Thymus (tissue), 11 donors: ENCODE results near the gene MCF2L. TPM values are rescaled to one million over a fixed set of nuclear protein-coding genes. Genes with fewer than 3 reads are reported as not detected.
"Not testable (repeated sequence)": the region's sequence is repeated elsewhere in the genome, so short reads cannot be mapped to it uniquely, and the experiment has no call there.

Source experiments
- DNase-seq, 9 donors: peaks; one replicate each; pipeline ENCODE4 v3.0.0-alpha.2; 2013; ENCODE audit warnings: low spot score in 9 of 9, low read depth in 6 of 9, missing footprints in 1 of 9
- H3K27ac ChIP-seq, 2 donors: one replicate each; pipeline ENCODE4 v1.5.1; 2013; ENCODE audit warnings: control low read depth in 1 of 2, low read depth in 1 of 2, low read length in 1 of 2, mild to moderate bottlenecking in 1 of 2, moderate library complexity in 1 of 2
- H3K27me3 ChIP-seq, 2 donors: one replicate each; pipeline ENCODE4 v1.5.1; 2013; ENCODE audit warnings: low read length in 1 of 2; ENCODE audit not compliant: control insufficient read depth in 2 of 2, insufficient read depth in 1 of 2
- H3K36me3 ChIP-seq, 2 donors: one replicate each; pipeline ENCODE4 v1.5.1; 2013; ENCODE audit warnings: low read length in 1 of 2, mild to moderate bottlenecking in 1 of 2, moderate library complexity in 1 of 2; ENCODE audit not compliant: control insufficient read depth in 2 of 2, insufficient read depth in 2 of 2
- H3K4me1 ChIP-seq, 2 donors: one replicate each; pipeline ENCODE4 v1.5.1; 2013; ENCODE audit warnings: low read length in 2 of 2; ENCODE audit not compliant: control insufficient read depth in 2 of 2, insufficient read depth in 2 of 2
- H3K4me3 ChIP-seq, 2 donors: one replicate each; pipeline ENCODE4 v1.5.1; 2013; ENCODE audit warnings: low read length in 2 of 2, control low read depth in 1 of 2, mild to moderate bottlenecking in 1 of 2
- H3K9me3 ChIP-seq, 2 donors: one replicate each; pipeline ENCODE4 v1.5.1; 2013; ENCODE audit warnings: low read length in 1 of 2, mild to moderate bottlenecking in 1 of 2; ENCODE audit not compliant: control insufficient read depth in 2 of 2, insufficient read depth in 1 of 2
- WGBS: extraction: QIAGEN DNeasy Blood & Tissue Kit; methylation state at CpG from one replicate; pipeline ENCODE4 v1.1.7; 2013; 5-methylcytosine and 5-hydroxymethylcytosine counted together
- polyA plus RNA-seq: library from polyadenylated mRNA; stranded (reverse); fragments of 200-250 nt; gene quantifications from one replicate; pipeline ENCODE4 v1.2.3, GENCODE V29; 2013
- total RNA-seq: library from RNA; stranded (reverse); fragments of 120-200 nt; gene quantifications from one replicate; pipeline ENCODE4 v1.2.4, GENCODE V29; 2013
- donor health status: healthy.

Gene MCF2L
- total and polyA plus RNA-seq, 2 donors: 13.0 to 28.6 TPM

- 3% methylated on average over 99 of the region's 99 CpGs for WGBS
- H3K4me3 ChIP-seq: peak overlapping the region in 1 of 2 donors; percentile 32
Observed at GRCh38 chr13:113110048-113110851, 141.2 kb downstream of the MCF2L start.

GRCh38 chr13:113110852-113111315, 141.9 kb downstream of the MCF2L start:
- DNase-seq: no peak
- no peaks in the 10 kb centered on the region for H3K36me3 ChIP-seq
- no peak overlapping the region for H3K27ac ChIP-seq
- peak overlapping the region in 1 of 2 donors; percentile 32 for H3K4me3 ChIP-seq
- no peaks in the 10 kb centered on the region for H3K4me1 ChIP-seq
- H3K9me3 ChIP-seq: peaks cover 0 to 8% of the 10 kb centered on the region in 2 donors
- peaks cover 21 to 45% of the 10 kb centered on the region in 2 donors for H3K27me3 ChIP-seq
- 24% methylated on average over 49 of the region's 49 CpGs for WGBS

More at GRCh38 chr13:113110048-113110851, 141.2 kb downstream of the MCF2L start:
- DNase-seq: peak in 1 of 9 donors; percentile 5
- no peaks in the 10 kb centered on the region for H3K4me1 ChIP-seq
- H3K27me3 ChIP-seq: peaks cover 21 to 45% of the 10 kb centered on the region in 2 donors
- no peaks in the 10 kb centered on the region for H3K36me3 ChIP-seq
- peaks cover 0 to 8% of the 10 kb centered on the region in 2 donors for H3K9me3 ChIP-seq
- H3K27ac ChIP-seq: no peak overlapping the region

GRCh38 chr13:113111821-113112220, 142.8 kb downstream of the MCF2L start:
- 95% methylated on average over 5 of the region's 5 CpGs for WGBS
- not testable (repeated sequence) for H3K36me3 ChIP-seq, H3K4me3 ChIP-seq, H3K27ac ChIP-seq, DNase-seq, H3K9me3 ChIP-seq, H3K4me1 ChIP-seq
- H3K27me3 ChIP-seq: peaks cover 21 to 45% of the 10 kb centered on the region in 2 donors

- not testable (repeated sequence) for H3K36me3 ChIP-seq, DNase-seq, H3K4me3 ChIP-seq, H3K4me1 ChIP-seq, H3K9me3 ChIP-seq, H3K27ac ChIP-seq
- 85% methylated on average over 1 of the region's 1 CpG for WGBS
- peaks cover 21 to 45% of the 10 kb centered on the region in 2 donors for H3K27me3 ChIP-seq
Observed at GRCh38 chr13:113112475-113112874, 143.5 kb downstream of the MCF2L start.

GRCh38 chr13:113112893-113113845, 144.2 kb downstream of the MCF2L start:
- Histone ChIP-seq H3K27ac (no peak overlapping the region), H3K27me3 (peaks cover 21 to 45% of the 10 kb centered on the region in 2 donors), H3K4me1 (no peaks in the 10 kb centered on the region), H3K36me3 (no peaks in the 10 kb centered on the region), H3K9me3 (peaks cover 0 to 8% of the 10 kb centered on the region in 2 donors), H3K4me3 (no peak overlapping the region)
- DNase-seq: no peak
- WGBS: 21% methylated on average over 9 of the region's 9 CpGs

- H3K4me1 ChIP-seq: no peaks in the 10 kb centered on the region
- peaks cover 21 to 45% of the 10 kb centered on the region in 2 donors for H3K27me3 ChIP-seq
- WGBS: 97% methylated on average over 8 of the region's 8 CpGs
- H3K27ac ChIP-seq: no peak overlapping the region
- DNase-seq: no peak
- H3K9me3 ChIP-seq: peaks cover 0 to 8% of the 10 kb centered on the region in 2 donors
- no peaks in the 10 kb centered on the region for H3K36me3 ChIP-seq
- no peak overlapping the region for H3K4me3 ChIP-seq
Observed at GRCh38 chr13:113113846-113114271, 144.8 kb downstream of the MCF2L start.

- H3K9me3 ChIP-seq: peaks cover 0 to under 1% of the 10 kb centered on the region in 2 donors
- no peak for DNase-seq
- no peaks in the 10 kb centered on the region for H3K36me3 ChIP-seq
- no peaks in the 10 kb centered on the region for H3K4me1 ChIP-seq
- 97% methylated on average over 17 of the region's 17 CpGs for WGBS
- H3K4me3 ChIP-seq: no peak overlapping the region
- peaks cover 14 to 37% of the 10 kb centered on the region in 2 donors for H3K27me3 ChIP-seq
- no peak overlapping the region for H3K27ac ChIP-seq
Observed at GRCh38 chr13:113114511-113115362, 145.7 kb downstream of the MCF2L start.

- Histone ChIP-seq H3K27me3 (peaks cover 6 to 28% of the 10 kb centered on the region in 2 donors), H3K4me1 (no peaks in the 10 kb centered on the region), H3K36me3 (no peaks in the 10 kb centered on the region), H3K9me3 (peaks cover 0 to 3% of the 10 kb centered on the region in 2 donors), H3K4me3 (no peak overlapping the region), H3K27ac (no peak overlapping the region)
- no peak for DNase-seq
- WGBS: 93% methylated on average over 21 of the region's 21 CpGs
Observed at GRCh38 chr13:113115363-113116205, 146.6 kb downstream of the MCF2L start.
